ENCODE data around the gene ENDOV.
A peak's percentile ranks its signal among the peaks of the same experiment; 100 is the strongest.

The ENDOV gene

GRCh38 chr17:80416260-80416939 lies 1.4 kb downstream of the ENDOV start:
- no peak for DNase-seq

GRCh38 chr17:80416940-80417293 lies 1.9 kb downstream of the ENDOV start:
- DNase-seq: no peak

- no peak for DNase-seq
Observed at GRCh38 chr17:80418589-80418988, 3.6 kb downstream of the ENDOV start.

GRCh38 chr17:80419255-80419654 lies 4.3 kb downstream of the ENDOV start:
- no peak for DNase-seq

- DNase-seq: no peak
Observed at GRCh38 chr17:80421381-80422090, 6.6 kb downstream of the ENDOV start.

- DNase-seq: no peak
Observed at GRCh38 chr17:80422276-80422675, 7.3 kb downstream of the ENDOV start.

GRCh38 chr17:80422981-80423380 lies 8.0 kb downstream of the ENDOV start:
- no peak for DNase-seq

GRCh38 chr17:80423536-80424225 lies 8.7 kb downstream of the ENDOV start:
- DNase-seq: no peak

GRCh38 chr17:80424261-80424660 lies 9.3 kb downstream of the ENDOV start:
- no peak for DNase-seq

- DNase-seq: no peak
Observed at GRCh38 chr17:80424878-80425765, 10.2 kb downstream of the ENDOV start.

- DNase-seq: no peak
Observed at GRCh38 chr17:80425835-80426426, 11.0 kb downstream of the ENDOV start.

- DNase-seq: peak; percentile 85
Observed at GRCh38 chr17:80426671-80427326, 11.8 kb downstream of the ENDOV start.

- DNase-seq: no peak
Observed at GRCh38 chr17:80427366-80428282, 12.7 kb downstream of the ENDOV start.

GRCh38 chr17:80428363-80428762 lies 13.4 kb downstream of the ENDOV start:
- DNase-seq: no peak

GRCh38 chr17:80428796-80429195 lies 13.8 kb downstream of the ENDOV start:
- DNase-seq: no peak

GRCh38 chr17:80429356-80430275 lies 14.6 kb downstream of the ENDOV start:
- no peak for DNase-seq

GRCh38 chr17:80430446-80431245 lies 15.7 kb downstream of the ENDOV start:
- DNase-seq: no peak

- no peak for DNase-seq
Observed at GRCh38 chr17:80431246-80432195, 16.6 kb downstream of the ENDOV start.

Data from effector CD4-positive, alpha-beta T cell (primary cell).